ENCODE results near the gene CHST1.

Gene CHST1

DNA sequence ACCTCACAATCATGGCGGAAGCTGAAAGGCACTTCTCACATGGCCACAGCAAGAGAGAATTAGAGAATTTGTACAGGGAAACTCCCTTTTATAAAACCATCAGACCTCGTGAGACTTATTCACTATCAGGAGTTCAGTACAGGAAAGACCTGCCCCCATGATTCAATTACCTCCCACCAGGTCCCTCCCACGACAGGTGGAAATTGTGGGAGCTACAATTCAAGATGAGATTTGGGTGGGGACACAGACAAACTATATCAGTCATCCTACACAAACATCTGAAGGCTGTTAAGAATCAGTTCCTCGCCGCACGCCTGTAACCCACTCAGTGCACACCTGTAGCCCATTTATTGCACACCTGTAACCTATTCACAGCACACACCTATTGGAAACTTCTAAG lies 39.8 kb downstream of the CHST1 start:
- in situ Hi-C loops (cut with HindIII; ENCODE audit: low sequenced_read_pairs), result no loop called here
- no peak overlapping the region for H3K4me3 ChIP-seq (ENCODE audit: low read depth, low read length)
- no peak for TF ChIP-seq CTCF (IDR thresholded peaks at IDR 0.05; ENCODE audit: low read depth, low read length, missing control alignments)
- DNase-seq (ENCODE audit: low read depth), result no peak

- no peak overlapping the region for H3K4me3 ChIP-seq (ENCODE audit: low read depth, low read length)
- no peak for DNase-seq (ENCODE audit: low read depth)
- in situ Hi-C loops (cut with HindIII; ENCODE audit: low sequenced_read_pairs), result no loop called here
- no peak for TF ChIP-seq CTCF (IDR thresholded peaks at IDR 0.05; ENCODE audit: low read depth, low read length, missing control alignments)
These were observed 41.3 kb downstream of the CHST1 start for GRCh38 chr11:45624095-45624494.

GRCh38 chr11:45622861-45623260 lies 42.6 kb downstream of the CHST1 start:
- in situ Hi-C loops (cut with HindIII; ENCODE audit: low sequenced_read_pairs), result no loop called here
- DNase-seq (ENCODE audit: low read depth), result no peak
- no peak for TF ChIP-seq CTCF (IDR thresholded peaks at IDR 0.05; ENCODE audit: low read depth, low read length, missing control alignments)
- H3K4me3 ChIP-seq (ENCODE audit: low read depth, low read length), result no peak overlapping the region

DNA sequence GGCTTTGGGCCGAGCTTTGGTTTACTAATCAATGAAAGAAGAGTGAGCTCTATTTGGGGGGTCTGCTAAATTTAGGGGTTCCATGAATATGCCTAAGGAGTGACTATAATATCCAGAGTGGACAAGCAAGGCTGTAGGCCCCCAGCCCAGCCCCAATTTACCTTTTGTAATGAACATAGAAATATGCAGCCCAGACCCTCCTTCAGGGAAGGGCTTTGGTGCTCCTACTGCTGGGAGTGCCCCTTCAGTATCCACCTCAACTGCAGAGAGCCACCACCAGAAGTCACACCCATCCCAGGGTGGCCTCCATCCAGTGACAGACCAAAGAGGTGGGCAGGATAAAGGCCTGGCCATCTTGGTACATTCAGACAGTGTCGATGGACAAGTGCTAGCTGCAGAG lies 43.1 kb downstream of the CHST1 start:
- no peak overlapping the region for H3K4me3 ChIP-seq (ENCODE audit: low read depth, low read length)
- no peak for TF ChIP-seq CTCF (IDR thresholded peaks at IDR 0.05; ENCODE audit: low read depth, low read length, missing control alignments)
- no peak for DNase-seq (ENCODE audit: low read depth)
- in situ Hi-C loops (cut with HindIII; ENCODE audit: low sequenced_read_pairs), result no loop called here

GRCh38 chr11:45621588-45621987 lies 43.8 kb downstream of the CHST1 start:
- no peak for DNase-seq (ENCODE audit: low read depth)
- in situ Hi-C loops (cut with HindIII; ENCODE audit: low sequenced_read_pairs), result no loop called here
- TF ChIP-seq CTCF (IDR thresholded peaks at IDR 0.05; ENCODE audit: low read depth, low read length, missing control alignments), result no peak
- no peak overlapping the region for H3K4me3 ChIP-seq (ENCODE audit: low read depth, low read length)

- no peak overlapping the region for H3K4me3 ChIP-seq (ENCODE audit: low read depth, low read length)
- DNase-seq (ENCODE audit: low read depth), result no peak
- TF ChIP-seq CTCF (IDR thresholded peaks at IDR 0.05; ENCODE audit: low read depth, low read length, missing control alignments), result no peak
- in situ Hi-C loops (cut with HindIII; ENCODE audit: low sequenced_read_pairs), result no loop called here
These were observed 45.2 kb downstream of the CHST1 start for GRCh38 chr11:45620243-45620642.

DNA sequence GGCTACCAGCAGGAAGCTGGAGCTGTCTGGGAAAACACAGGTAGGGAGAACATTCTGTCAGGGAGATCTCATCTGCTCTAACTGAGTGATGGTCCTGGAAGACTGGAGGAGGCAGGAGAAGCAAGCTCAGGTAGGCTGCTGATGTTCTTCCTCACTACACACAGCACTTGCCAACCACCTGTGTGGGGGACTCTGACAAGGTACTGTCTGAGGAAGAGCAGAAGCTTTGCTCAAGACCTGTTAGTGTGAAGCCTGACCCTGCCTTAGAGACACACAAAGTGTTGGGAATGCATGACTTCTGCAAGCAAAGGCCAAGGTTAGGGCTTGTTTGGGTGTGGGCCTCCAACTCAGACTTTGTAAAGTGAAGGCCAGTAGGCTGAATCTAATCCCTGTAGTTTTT lies 46.5 kb downstream of the CHST1 start:
- H3K4me3 ChIP-seq (ENCODE audit: low read depth, low read length), result no peak overlapping the region
- in situ Hi-C loops (cut with HindIII; ENCODE audit: low sequenced_read_pairs), result no loop called here
- no peak for TF ChIP-seq CTCF (IDR thresholded peaks at IDR 0.05; ENCODE audit: low read depth, low read length, missing control alignments)
- DNase-seq (ENCODE audit: low read depth), result no peak

Measured in astrocyte of the cerebellum (primary cell).